Left ventricle myocardium inferior (tissue), 1 donor: ENCODE results near the gene IRF2. TPM values are rescaled to one million over a fixed set of nuclear protein-coding genes. Genes with fewer than 3 reads are reported as not detected.

ENCODE experiments used
- DNase-seq: peaks from one replicate; pipeline ENCODE4 v3.0.0-alpha.2; 2020
- H3K27ac ChIP-seq: fragments of 200-600 bp; replicated peaks from 2 replicates; pipeline ENCODE4 v1.8.0; 2021
- H3K27me3 ChIP-seq: fragments of 200-600 bp; 2 replicates; pipeline ENCODE4 v1.8.0; 2021; ENCODE audit warnings: low read depth
- H3K36me3 ChIP-seq: fragments of 200-600 bp; 2 replicates; pipeline ENCODE4 v1.8.0; 2021
- H3K4me1 ChIP-seq: fragments of 200-600 bp; 2 replicates; pipeline ENCODE4 v1.8.0; 2021
- H3K4me3 ChIP-seq: fragments of 200-600 bp; 2 replicates; pipeline ENCODE4 v1.8.0; 2021; ENCODE audit warnings: mild to moderate bottlenecking, moderate library complexity
- H3K9me3 ChIP-seq: fragments of 200-600 bp; replicated peaks from 2 replicates; pipeline ENCODE4 v1.8.0; 2021
- intact Hi-C: fragments of 100-400 bp; cut with micrococcal nuclease; formaldehyde crosslinking; loops from one replicate; pipeline ENCODE4 v1.11.0; 2022
- long read RNA-seq: library from polyadenylated mRNA; unstranded; transcript quantifications from one replicate; pipeline ENCODE4 v2.0.0, GENCODE V29; 2021
- total RNA-seq: library from RNA; stranded (reverse); fragmentation: NEBNext Ultra II Directional; extraction: Animal tissue kit (Norgen Biotek cat#: 25700); gene quantifications from one replicate; pipeline ENCODE4 v1.2.1, GENCODE V29; 2021
- TF ChIP-seq, protein P1 (sequence below): fragments of 200-600 bp; IDR thresholded peaks from 2 replicates; pipeline ENCODE4 v1.8.0; 2021; ENCODE audit warnings: antibody characterized with exemption, mild to moderate bottlenecking, borderline replicate concordance
- donor health status: DM: no; HTN: yes; CAD: no; lungs with severe emphysema.

The IRF2 gene
- 25.9 TPM for total RNA-seq
- long read RNA-seq, transcript IRF2-201 (9 exons, 2,303 nt) = major isoform, 25 of 32 reads
- long read RNA-seq, partial matches to known transcripts = 3 of 32 reads
- long read RNA-seq, other reads (novel, unspliced or antisense) = 4 of 32 reads

- intact Hi-C loops = loop anchor here (5.0 kb wide), 1 partner anchor 63 kb away; no protein-coding TSS in a partner anchor
- TF ChIP-seq, protein P1, sequence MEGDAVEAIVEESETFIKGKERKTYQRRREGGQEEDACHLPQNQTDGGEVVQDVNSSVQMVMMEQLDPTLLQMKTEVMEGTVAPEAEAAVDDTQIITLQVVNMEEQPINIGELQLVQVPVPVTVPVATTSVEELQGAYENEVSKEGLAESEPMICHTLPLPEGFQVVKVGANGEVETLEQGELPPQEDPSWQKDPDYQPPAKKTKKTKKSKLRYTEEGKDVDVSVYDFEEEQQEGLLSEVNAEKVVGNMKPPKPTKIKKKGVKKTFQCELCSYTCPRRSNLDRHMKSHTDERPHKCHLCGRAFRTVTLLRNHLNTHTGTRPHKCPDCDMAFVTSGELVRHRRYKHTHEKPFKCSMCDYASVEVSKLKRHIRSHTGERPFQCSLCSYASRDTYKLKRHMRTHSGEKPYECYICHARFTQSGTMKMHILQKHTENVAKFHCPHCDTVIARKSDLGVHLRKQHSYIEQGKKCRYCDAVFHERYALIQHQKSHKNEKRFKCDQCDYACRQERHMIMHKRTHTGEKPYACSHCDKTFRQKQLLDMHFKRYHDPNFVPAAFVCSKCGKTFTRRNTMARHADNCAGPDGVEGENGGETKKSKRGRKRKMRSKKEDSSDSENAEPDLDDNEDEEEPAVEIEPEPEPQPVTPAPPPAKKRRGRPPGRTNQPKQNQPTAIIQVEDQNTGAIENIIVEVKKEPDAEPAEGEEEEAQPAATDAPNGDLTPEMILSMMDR = peak; percentile 41
- peak; percentile 98 for DNase-seq
- Histone ChIP-seq H3K27me3 (no peaks in the 10 kb centered on the region), H3K4me1 (peaks cover 74% of the 10 kb centered on the region), H3K36me3 (no peaks in the 10 kb centered on the region), H3K9me3 (no peaks in the 10 kb centered on the region), H3K27ac (peak within 1 kb of the TSS; percentile 98), H3K4me3 (peak within 1 kb of the TSS; percentile 95)
These were observed at the start of gene IRF2 for GRCh38 chr4:184474263-184475095. IRF2 (minus strand) TSS chr4:184474550; CDS start chr4:184429064, 45,486 bp downstream.

DNA sequence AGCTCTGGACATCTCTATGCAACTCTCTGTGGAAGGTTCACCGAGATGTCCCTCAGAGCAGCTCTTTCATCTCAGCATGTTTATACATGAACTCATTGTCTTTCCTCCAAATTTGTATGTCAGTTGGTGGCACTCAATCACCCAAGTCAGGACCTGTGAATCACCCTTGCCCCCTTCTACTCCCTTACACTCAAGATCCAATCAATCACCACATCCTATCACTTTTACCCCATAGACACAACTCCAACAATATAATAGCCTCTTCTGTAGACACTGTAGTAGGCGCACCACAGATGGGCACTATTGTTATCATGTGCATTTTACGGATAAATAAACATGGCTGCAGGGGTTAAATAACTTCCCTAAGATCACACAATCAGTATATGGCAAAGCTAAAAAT lies 41.3 kb upstream of the IRF2 start:
- intact Hi-C loops = no loop called here
- Histone ChIP-seq H3K27me3 (no peaks in the 10 kb centered on the region), H3K36me3 (no peaks in the 10 kb centered on the region), H3K4me1 (peaks cover 11% of the 10 kb centered on the region), H3K9me3 (peaks cover 7% of the 10 kb centered on the region), H3K4me3 (no peak overlapping the region), H3K27ac (no peak overlapping the region)
- TF ChIP-seq, protein P1 = no peak
- DNase-seq = no peak

DNA sequence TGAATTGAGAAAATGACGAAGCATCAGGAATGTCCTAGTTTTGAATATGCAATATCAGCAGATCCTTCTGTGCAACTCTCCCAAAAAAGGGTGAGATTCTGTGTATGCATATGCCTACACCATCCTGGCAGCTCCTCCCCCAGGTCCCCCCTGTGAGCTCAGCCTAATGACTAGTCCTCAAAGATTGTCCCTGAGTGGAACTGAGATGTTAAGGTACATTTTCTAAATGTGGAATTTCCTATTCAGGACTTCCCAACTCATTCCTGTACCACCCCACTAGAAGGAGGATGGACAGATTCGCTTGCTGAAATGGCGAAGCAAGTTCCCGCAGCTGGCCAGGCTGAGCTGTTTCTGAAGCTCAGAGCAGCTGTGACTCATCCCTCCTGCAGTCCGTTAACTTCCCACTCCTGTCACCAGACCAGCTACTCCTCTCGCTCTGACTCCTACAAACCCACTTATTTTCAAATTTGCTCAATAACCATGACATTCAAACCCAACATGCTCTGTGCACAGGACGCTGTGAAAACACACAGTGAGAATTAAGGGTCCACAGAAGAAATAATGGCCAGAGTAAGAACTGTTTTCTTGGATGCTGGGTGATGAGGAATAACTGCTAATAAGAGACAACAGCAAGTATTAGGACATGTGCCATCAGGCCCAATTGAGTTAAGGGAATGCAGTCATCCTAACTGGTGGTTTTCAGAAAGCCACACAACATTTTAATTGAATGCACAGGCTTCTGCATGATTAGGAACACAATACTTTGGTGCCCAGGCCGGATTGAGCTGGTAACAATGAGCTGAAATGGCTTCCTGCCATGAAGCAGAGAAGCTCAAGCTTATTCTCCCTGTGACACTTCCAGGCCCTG lies 40.0 kb upstream of the IRF2 start:
- intact Hi-C loops = no loop called here
- Histone ChIP-seq H3K36me3 (no peaks in the 10 kb centered on the region), H3K27me3 (no peaks in the 10 kb centered on the region), H3K4me1 (peaks cover 11% of the 10 kb centered on the region), H3K27ac (peak overlapping the region; percentile 31), H3K4me3 (no peak overlapping the region), H3K9me3 (peaks cover 10% of the 10 kb centered on the region)
- peak; percentile 46 for DNase-seq
- TF ChIP-seq, protein P1 = no peak

DNA sequence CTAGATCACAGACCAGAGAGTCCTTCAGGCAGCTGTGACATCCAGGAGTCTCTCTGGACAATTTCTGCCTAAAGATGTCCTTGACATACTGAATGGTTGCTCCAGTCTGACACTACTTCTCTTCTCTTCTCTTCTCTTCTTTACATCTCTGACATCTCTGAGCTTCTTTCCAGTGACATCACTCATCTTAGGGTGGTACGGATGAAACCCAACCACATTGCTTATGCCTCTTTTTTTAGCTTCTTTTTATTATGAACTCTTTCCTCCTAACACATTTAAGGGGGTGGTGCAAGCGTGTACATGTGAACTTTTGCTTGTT lies 39.4 kb upstream of the IRF2 start:
- no peak for DNase-seq
- Histone ChIP-seq H3K9me3 (peaks cover 10% of the 10 kb centered on the region), H3K36me3 (no peaks in the 10 kb centered on the region), H3K4me3 (no peak overlapping the region), H3K27me3 (no peaks in the 10 kb centered on the region), H3K4me1 (peaks cover 11% of the 10 kb centered on the region), H3K27ac (peak overlapping the region; percentile 31)
- TF ChIP-seq, protein P1 = no peak
- intact Hi-C loops = no loop called here

DNA sequence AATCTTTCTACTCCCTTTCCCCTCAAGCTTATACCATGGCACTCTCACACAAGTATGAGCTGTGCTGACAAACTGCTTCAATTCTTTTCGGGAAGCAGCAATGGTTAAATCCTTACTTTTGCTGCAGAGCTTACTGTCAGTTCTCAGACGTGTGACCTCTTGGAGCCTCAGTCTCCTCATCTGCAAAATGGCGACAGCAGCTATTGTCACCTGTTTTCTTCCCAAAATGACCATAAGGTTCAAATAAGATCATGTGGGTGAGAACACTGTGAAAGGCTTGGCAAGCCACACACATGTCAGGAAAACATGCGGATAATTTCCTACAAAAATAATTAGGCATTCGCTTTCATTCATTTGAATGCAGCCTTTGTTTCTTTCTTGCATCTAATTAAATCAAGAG lies 36.8 kb upstream of the IRF2 start:
- TF ChIP-seq, protein P1 = no peak
- intact Hi-C loops = no loop called here
- Histone ChIP-seq H3K9me3 (peaks cover 10% of the 10 kb centered on the region), H3K27me3 (no peaks in the 10 kb centered on the region), H3K36me3 (no peaks in the 10 kb centered on the region), H3K4me1 (peaks cover 11% of the 10 kb centered on the region), H3K27ac (no peak overlapping the region), H3K4me3 (no peak overlapping the region)
- no peak for DNase-seq
